ENCODE measurements around the gene OR8A1.

GRCh38 chr11:124551189-124551588 is 18.6 kb upstream of the OR8A1 start:
- TF ChIP-seq POLR2A (IDR thresholded peaks at IDR 0.05), result no peak
- TF ChIP-seq CTCF (IDR thresholded peaks at IDR 0.05), result no peak

All from vagina (tissue), 2 donors.